OCI-LY7 (cell line): ENCODE results near the gene OMG. TPM values are rescaled to one million over a fixed set of nuclear protein-coding genes. Genes with fewer than 3 reads are reported as not detected.

Source experiments
- BruUV-seq: library from RNA; stranded (reverse); fragments of 400-500 nt; replicated peaks from 2 replicates; lab custom pipeline; 2021; lab: Mats Ljungman, UMichigan
- CTCF ChIA-PET: fragments of 300-600 bp; sonication (Branson Sonifier 250); formaldehyde crosslinking; loops from one replicate; lab custom pipeline; 2022; ENCODE audit warnings: antibody characterized with exemption; ENCODE audit not compliant: unreplicated experiment; lab: Charles Lee
- POLR2A ChIA-PET: fragments of 300-600 bp; sonication (Branson Sonifier 250); formaldehyde crosslinking; loops from one replicate; lab custom pipeline; 2022; ENCODE audit warnings: antibody characterized with exemption; lab: Charles Lee
- DNase-seq: peaks from one replicate; pipeline ENCODE4 v3.0.0-alpha.2; 2015; ENCODE audit warnings: low spot score
- H2AFZ ChIP-seq: fragments of 200-600 bp; sonication (generic), shearing (Covaris generic); 2 replicates; pipeline ENCODE4 v1.6.1; 2014; ENCODE audit warnings: mild to moderate bottlenecking, antibody characterized with exemption, low read length, moderate library complexity
- H3K27ac ChIP-seq: fragments of 200-600 bp; sonication (generic); 2 replicates; pipeline ENCODE4 v1.5.1; 2014; ENCODE audit warnings: mixed run types, low read depth, mild to moderate bottlenecking, moderate library complexity, low read length, inconsistent platforms; ENCODE audit not compliant: poor library complexity, severe bottlenecking
- H3K36me3 ChIP-seq: fragments of 200-600 bp; sonication (generic); 2 replicates; pipeline ENCODE4 v1.6.1; 2014; ENCODE audit warnings: mild to moderate bottlenecking, antibody characterized with exemption, low read length, moderate library complexity, mixed read lengths; ENCODE audit not compliant: insufficient read depth
- H3K4me1 ChIP-seq: fragments of 200-600 bp; sonication (generic); 2 replicates; pipeline ENCODE4 v1.5.1; 2014; ENCODE audit warnings: mild to moderate bottlenecking, low read length; ENCODE audit not compliant: insufficient read depth, poor library complexity, severe bottlenecking
- H3K4me2 ChIP-seq: fragments of 200-600 bp; sonication (generic); 2 replicates; pipeline ENCODE4 v1.6.1; 2014; ENCODE audit warnings: mild to moderate bottlenecking, low read length
- H3K4me3 ChIP-seq: fragments of 200-600 bp; sonication (generic); 2 replicates; pipeline ENCODE4 v1.5.1; 2014; ENCODE audit warnings: mild to moderate bottlenecking, low read depth, low read length; ENCODE audit not compliant: poor library complexity, severe bottlenecking
- H3K79me2 ChIP-seq: fragments of 200-600 bp; sonication (generic); 2 replicates; pipeline ENCODE4 v1.6.1; 2016; ENCODE audit warnings: low read depth, mild to moderate bottlenecking, low read length, moderate library complexity, mixed read lengths; ENCODE audit not compliant: insufficient read depth
- H3K9me2 ChIP-seq: fragments of 200-600 bp; sonication (generic); 2 replicates; pipeline ENCODE4 v1.6.1; 2016; ENCODE audit warnings: mild to moderate bottlenecking, low read length, mixed read lengths; ENCODE audit not compliant: insufficient read depth
- H3K9me3 ChIP-seq: fragments of 200-600 bp; sonication (generic); 2 replicates; pipeline ENCODE4 v1.6.1; 2014; ENCODE audit warnings: mild to moderate bottlenecking, mixed run types, low read length, mixed read lengths
- H4K20me1 ChIP-seq: fragments of 200-600 bp; sonication (generic); 2 replicates; pipeline ENCODE4 v1.6.1; 2014; ENCODE audit warnings: mild to moderate bottlenecking, antibody characterized with exemption, low read length, moderate library complexity, mixed read lengths; ENCODE audit not compliant: insufficient read depth
- CTCF ChIP-seq: fragments of 200-600 bp; sonication (generic); conservative IDR thresholded peaks from 2 replicates; pipeline ENCODE4 v1.5.1; 2014; ENCODE audit warnings: mild to moderate bottlenecking, antibody characterized with exemption, low read length, moderate library complexity, mixed read lengths
- EZH2phosphoT487 ChIP-seq: fragments of 200-600 bp; sonication (generic); IDR thresholded peaks from 2 replicates; pipeline ENCODE4 v1.6.1; 2018; ENCODE audit warnings: low read depth, borderline replicate concordance, mild to moderate bottlenecking, mixed run types, antibody characterized with exemption, low read length, moderate library complexity, mixed read lengths
- intact Hi-C: fragments of 100-400 bp; cut with micrococcal nuclease; formaldehyde crosslinking; loops from one replicate; pipeline ENCODE4 v1.10.0; 2022; ENCODE audit not compliant: unreplicated experiment
- total RNA-seq, 2 experiments: library from RNA; depleted of rRNA in 1 of 2; stranded (reverse); fragments of >200 nt in 1 of 2; shearing (Covaris generic) in 1 of 2; gene quantifications; 2 replicates each; pipeline ENCODE4 v1.2.3, GENCODE V29; 2014 to 2022

OMG gene
- total RNA-seq, 2 experiments from 2014 or later: 0.32 to 1.4 TPM

GRCh38 chr17:31318851-31319661, 22.0 kb upstream of the OMG start:
- POLR2A ChIA-PET: interaction anchor here (0.6 to 2.7 kb wide), 11 partner anchors 8 to 508 kb away, joined by 3 to 71 read pairs (median 5); no protein-coding TSS in a partner anchor
- CTCF ChIA-PET: no interaction called here
- H3K27ac ChIP-seq: peak overlapping the region; percentile 97
- H3K4me2 ChIP-seq: peak overlapping the region; percentile 93
- H2AFZ ChIP-seq: peak overlapping the region; percentile 36; the same call in 1 of the 2 replicates
- peaks cover 48% of the 10 kb centered on the region for H3K4me1 ChIP-seq
- TSS peak; percentile 89 for BruUV-seq
- H3K4me3 ChIP-seq: peak overlapping the region; percentile 77
- H3K9me2 ChIP-seq: no peaks in the 10 kb centered on the region
- peaks cover 80% of the 10 kb centered on the region for H3K79me2 ChIP-seq
- intact Hi-C loops: loop anchor here (5.0 kb wide), 1 partner anchor 218 kb away; no protein-coding TSS in a partner anchor
- peak; percentile 87 for DNase-seq
- H3K36me3 ChIP-seq: peaks cover 6% of the 10 kb centered on the region; the same call in 1 of the 2 replicates
- TF ChIP-seq EZH2phosphoT487 (no peak), CTCF (no peak)
- H4K20me1 ChIP-seq: no peaks in the 10 kb centered on the region
- no peaks in the 10 kb centered on the region for H3K9me3 ChIP-seq

DNA sequence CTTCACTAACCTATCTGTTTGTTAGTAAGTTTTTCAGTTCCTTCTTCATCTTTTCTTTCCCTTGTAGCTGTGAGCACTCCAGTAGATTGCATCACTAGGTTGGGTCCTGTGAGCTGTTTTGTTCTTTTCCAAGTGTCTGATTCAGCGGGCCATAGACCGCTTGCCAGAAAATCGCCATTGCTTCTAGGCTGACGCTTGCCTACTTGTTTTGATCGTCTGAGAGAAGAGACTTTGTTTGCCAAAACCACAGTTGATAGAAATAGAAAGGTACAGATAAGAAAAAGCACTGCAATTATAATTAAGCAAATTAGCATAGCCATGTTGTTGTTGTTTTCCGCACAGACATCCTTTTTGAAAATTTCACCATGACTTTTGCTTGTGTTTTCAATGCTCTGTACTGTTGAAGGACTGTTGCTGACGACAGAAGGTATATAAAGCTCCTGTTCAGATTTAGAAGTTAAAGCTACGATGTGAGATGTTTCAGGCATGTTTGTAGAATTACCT, 21.3 kb upstream of the OMG start:
- H2AFZ ChIP-seq: peak overlapping the region; percentile 36; the same call in 1 of the 2 replicates

More for the DNA sequence above, 21.3 kb upstream of the OMG start:
- H3K9me3 ChIP-seq: no peaks in the 10 kb centered on the region
- peak overlapping the region; percentile 77 for H3K4me3 ChIP-seq
- peak overlapping the region; percentile 97 for H3K27ac ChIP-seq
- DNase-seq: peak; percentile 87
- peaks cover 48% of the 10 kb centered on the region for H3K4me1 ChIP-seq
- TF ChIP-seq EZH2phosphoT487 (no peak), CTCF (no peak)
- ChIA-PET POLR2A (interaction anchor here (0.6 to 2.7 kb wide), 7 partner anchors 8 to 507 kb away, joined by 3 to 71 read pairs (median 5); no protein-coding TSS in a partner anchor), CTCF (no interaction called here)
- H3K79me2 ChIP-seq: peaks cover 84% of the 10 kb centered on the region
- no peaks in the 10 kb centered on the region for H4K20me1 ChIP-seq
- intact Hi-C loops: loop anchor here (5.0 kb wide), 1 partner anchor 219 kb away; no protein-coding TSS in a partner anchor
- H3K4me2 ChIP-seq: peak overlapping the region; percentile 93
- peaks cover 6% of the 10 kb centered on the region; the same call in 1 of the 2 replicates for H3K36me3 ChIP-seq
- no peaks in the 10 kb centered on the region for H3K9me2 ChIP-seq
- no TSS peak for BruUV-seq
